Activated CD8-positive, alpha-beta T cell treated with anti-CD3 and anti-CD28 coated beads, Interleukin-2, amount 10 ng/mL, durations not matched to agents 7 days and 5 days (primary cell): ENCODE measurements around the gene KCP. TPM values are rescaled to one million over a fixed set of nuclear protein-coding genes. Genes with fewer than 3 reads are reported as not detected.
A peak's percentile ranks its signal among the peaks of the same experiment; 100 is the strongest.

Experiments used
- ATAC-seq: fragments of 150-1000 bp; cut with Tn5 transposase; one replicate; pipeline ENCODE4 v1.10.0; 2021; ENCODE audit warnings: moderate library complexity
- CTCF ChIA-PET: fragments of 350-600 bp; sonication (Branson Sonifier 250); formaldehyde crosslinking; loops from one replicate; lab custom pipeline; 2021; ENCODE audit warnings: antibody characterized with exemption; lab: Charles Lee
- POLR2A ChIA-PET: fragments of 350-600 bp; sonication (Branson Sonifier 250); formaldehyde crosslinking; loops from one replicate; lab custom pipeline; 2021; ENCODE audit warnings: antibody characterized with exemption; lab: Charles Lee
- DNase-seq: peaks from one replicate; pipeline ENCODE4 v3.0.0-alpha.2; 2020
- H3K27ac Mint-ChIP-seq: one replicate; pipeline ENCODE4 v1.8.0; 2021; ENCODE audit warnings: mild to moderate bottlenecking, mixed read lengths
- H3K27me3 Mint-ChIP-seq: one replicate; pipeline ENCODE4 v1.8.0; 2021; ENCODE audit warnings: low read depth, mixed read lengths
- H3K36me3 Mint-ChIP-seq: one replicate; pipeline ENCODE4 v1.8.0; 2021; ENCODE audit warnings: low read depth, mixed read lengths
- H3K4me1 Mint-ChIP-seq: one replicate; pipeline ENCODE4 v1.8.0; 2021; ENCODE audit warnings: low read depth, mixed read lengths
- H3K4me3 Mint-ChIP-seq: one replicate; pipeline ENCODE4 v1.8.0; 2021; ENCODE audit warnings: mild to moderate bottlenecking, mixed read lengths
- H3K9me3 Mint-ChIP-seq: one replicate; pipeline ENCODE4 v1.8.0; 2022; ENCODE audit warnings: mixed read lengths; ENCODE audit not compliant: insufficient read depth
- total RNA-seq, 2 experiments: library from RNA; stranded (reverse); gene quantifications; one replicate each; pipeline ENCODE4 v1.2.3, GENCODE V29; 2021

The KCP gene
- total RNA-seq, 2 experiments from 2014 or later, result 0.21 TPM; not detected in 1

- Mint-ChIP-seq H3K27ac (peak within 1 kb of the TSS; percentile 92), H3K27me3 (peaks cover 1% of the 10 kb centered on the region), H3K36me3 (peaks cover 23% of the 10 kb centered on the region), H3K4me3 (peak within 1 kb of the TSS; percentile 90), H3K9me3 (no peaks in the 10 kb centered on the region), H3K4me1 (peaks cover 19% of the 10 kb centered on the region)
- POLR2A ChIA-PET, result interaction anchor here (0.6 to 1.4 kb wide), 6 partner anchors 10 to 248 kb away, joined by 3 to 6 read pairs (median 4); partner anchors contain the start of gene TNPO3
- ATAC-seq (peak; percentile 94), DNase-seq (peak; percentile 99)
- CTCF ChIA-PET, result interaction anchor here (1.0 to 6.4 kb wide), 19 partner anchors 9 to 435 kb away, joined by 3 to 118 read pairs (median 5); partner anchors contain the start of genes AHCYL2, METTL2B and TNPO3
These were observed 47.7 kb downstream of the KCP start, which contains the start of gene ATP6V1F for GRCh38 chr7:128862571-128863432. TSS of gene ATP6V1F (plus strand) at chr7:128862856. CDS start at chr7:128862905, 49 bp downstream.

DNA sequence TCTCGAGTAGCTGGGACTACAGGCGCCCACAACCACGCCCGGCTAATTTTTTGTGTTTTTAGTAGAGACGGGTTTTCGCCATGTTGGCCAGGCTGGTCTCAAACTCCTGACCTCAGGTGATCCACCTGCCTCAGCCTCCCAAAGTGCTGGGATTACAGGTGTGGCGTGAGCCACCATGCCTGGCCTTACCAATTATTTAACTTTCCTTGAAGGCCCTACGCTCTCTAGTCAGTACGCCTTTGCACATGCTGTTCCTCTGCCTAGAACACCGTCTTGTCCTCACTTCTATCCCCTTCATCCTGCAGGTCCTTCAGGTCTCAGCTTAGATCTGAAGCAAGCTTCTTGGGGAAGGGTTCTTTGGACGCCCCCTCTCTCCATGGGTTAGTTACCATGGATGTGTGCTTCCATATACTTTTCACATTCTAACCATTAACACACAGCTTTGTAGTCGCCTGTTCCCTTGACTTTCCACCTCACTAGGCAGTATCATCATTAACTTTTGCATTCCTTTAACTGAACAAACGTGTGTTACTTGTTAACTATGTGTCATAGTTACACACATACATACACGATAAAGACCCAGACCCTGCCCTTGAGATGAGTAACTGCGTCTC is 48.4 kb downstream of the KCP start:
- ATAC-seq (no peak), DNase-seq (no peak)
- ChIA-PET CTCF (interaction anchor here (1.1 to 6.4 kb wide), 13 partner anchors 10 to 385 kb away, joined by 3 to 118 read pairs (median 5); partner anchors contain the start of genes AHCYL2 and METTL2B), POLR2A (interaction anchor here (0.6 to 1.4 kb wide), 5 partner anchors 11 to 247 kb away, joined by 3 to 6 read pairs (median 5); partner anchors contain the start of gene TNPO3)
- peaks cover 20% of the 10 kb centered on the region for H3K36me3 Mint-ChIP-seq
- no peaks in the 10 kb centered on the region for H3K9me3 Mint-ChIP-seq
- H3K4me1 Mint-ChIP-seq, result peaks cover 19% of the 10 kb centered on the region
- H3K4me3 Mint-ChIP-seq, result peak overlapping the region; percentile 90
- H3K27me3 Mint-ChIP-seq, result no peaks in the 10 kb centered on the region
- peak overlapping the region; percentile 92 for H3K27ac Mint-ChIP-seq

GRCh38 chr7:128860158-128861073 is 50.1 kb downstream of the KCP start:
- no peak for ATAC-seq
- Mint-ChIP-seq H3K27me3 (no peaks in the 10 kb centered on the region), H3K27ac (peak overlapping the region; percentile 13), H3K4me3 (no peak overlapping the region), H3K36me3 (peaks cover 11% of the 10 kb centered on the region), H3K9me3 (no peaks in the 10 kb centered on the region), H3K4me1 (peaks cover 19% of the 10 kb centered on the region)
- ChIA-PET CTCF (interaction anchor here (1.1 to 6.4 kb wide), 4 partner anchors 18 to 432 kb away, joined by 3 to 118 read pairs (median 6); no protein-coding TSS in a partner anchor), POLR2A (no interaction called here)
- no peak for DNase-seq

DNA sequence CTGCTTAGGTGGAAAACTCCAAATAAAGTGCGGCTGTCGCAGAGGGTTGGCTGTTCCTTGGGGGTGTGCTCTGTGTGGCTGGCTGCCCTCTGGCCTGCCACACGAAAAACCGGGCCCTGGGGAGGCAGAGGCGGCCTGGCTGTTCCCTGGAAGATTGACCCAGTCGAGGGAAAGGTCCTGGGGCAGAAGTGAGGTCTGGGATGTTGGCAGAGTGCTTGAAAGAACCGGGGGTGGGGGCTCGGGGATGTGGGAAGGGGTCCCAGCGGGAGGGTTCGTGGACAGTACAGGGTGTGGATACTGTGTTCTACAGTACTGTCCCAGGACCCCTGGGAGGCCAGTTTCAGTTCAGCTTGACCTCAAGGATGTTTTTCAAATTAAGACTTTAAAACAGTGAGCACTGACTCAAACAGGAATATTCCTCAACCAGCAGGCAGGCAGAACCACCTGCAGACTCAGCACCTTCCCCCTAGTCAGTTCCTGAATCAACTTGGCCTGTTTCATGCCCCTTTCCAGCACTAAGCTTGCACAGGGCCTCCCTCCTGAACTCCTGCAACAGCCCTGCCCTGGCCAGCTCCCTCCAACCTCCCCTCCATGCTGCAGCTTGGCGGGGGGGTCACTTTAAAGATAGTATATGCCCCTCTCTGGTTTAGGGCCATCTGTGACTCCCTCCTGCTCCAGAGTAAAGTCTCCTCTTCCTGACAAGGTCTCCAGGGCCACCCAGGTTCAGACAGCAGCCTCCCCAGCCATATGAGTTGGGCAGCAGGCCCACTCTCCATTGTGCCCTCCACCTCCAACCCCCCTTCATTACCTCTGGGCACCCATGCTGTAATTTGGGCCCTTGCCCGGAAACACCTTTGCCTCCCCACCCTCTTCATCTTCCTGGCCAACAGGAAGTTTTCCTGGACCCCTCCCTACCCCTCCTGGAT is 51.0 kb downstream of the KCP start:
- Mint-ChIP-seq H3K27ac (peak overlapping the region; percentile 13), H3K4me3 (no peak overlapping the region), H3K9me3 (no peaks in the 10 kb centered on the region), H3K36me3 (peaks cover 5% of the 10 kb centered on the region), H3K27me3 (no peaks in the 10 kb centered on the region), H3K4me1 (peaks cover 12% of the 10 kb centered on the region)
- ATAC-seq (no peak), DNase-seq (no peak)
- ChIA-PET CTCF (interaction anchor here (1.1 to 6.4 kb wide), 4 partner anchors 17 to 431 kb away, joined by 3 to 118 read pairs (median 6); no protein-coding TSS in a partner anchor), POLR2A (no interaction called here)

GRCh38 chr7:128858380-128859231 is 51.9 kb downstream of the KCP start:
- no peaks in the 10 kb centered on the region for H3K27me3 Mint-ChIP-seq
- DNase-seq (no peak), ATAC-seq (no peak)
- ChIA-PET CTCF (interaction anchor here (2.2 to 6.4 kb wide), 2 partner anchors 16 to 23 kb away, joined by 10 to 118 read pairs; no protein-coding TSS in a partner anchor), POLR2A (no interaction called here)
- peaks cover 4% of the 10 kb centered on the region for H3K36me3 Mint-ChIP-seq
- H3K4me3 Mint-ChIP-seq, result no peak overlapping the region
- H3K9me3 Mint-ChIP-seq, result no peaks in the 10 kb centered on the region
- H3K27ac Mint-ChIP-seq, result no peak overlapping the region
- peaks cover 8% of the 10 kb centered on the region for H3K4me1 Mint-ChIP-seq

- H3K4me3 Mint-ChIP-seq, result no peak overlapping the region
These were observed 54.3 kb downstream of the KCP start for GRCh38 chr7:128856001-128856718.

DNA sequence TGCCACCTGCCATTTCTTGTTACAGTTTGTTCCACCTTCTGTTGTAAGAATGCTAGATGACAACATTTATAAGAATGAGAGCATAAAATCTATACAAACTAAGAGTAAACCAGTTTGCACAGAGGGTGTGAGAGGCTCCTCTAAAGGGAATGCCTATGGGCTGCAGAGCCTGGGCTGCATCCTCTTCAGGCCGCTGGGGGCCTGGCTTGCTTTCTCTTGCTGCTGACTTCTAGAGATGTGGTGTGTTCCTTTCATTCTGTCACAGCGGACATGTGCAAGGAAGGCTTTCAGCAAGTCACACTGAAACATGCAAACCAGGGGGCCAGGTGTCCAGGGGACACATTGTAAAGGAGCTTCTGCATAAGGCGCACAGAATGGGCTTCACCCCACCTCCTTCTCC is 55.0 kb downstream of the KCP start:
- ChIA-PET CTCF (no interaction called here), POLR2A (no interaction called here)

More at GRCh38 chr7:128856001-128856718, 54.3 kb downstream of the KCP start:
- no peak for DNase-seq
- H3K4me1 Mint-ChIP-seq, result no peaks in the 10 kb centered on the region
- ChIA-PET CTCF (no interaction called here), POLR2A (no interaction called here)
- H3K27ac Mint-ChIP-seq, result no peak overlapping the region
- no peaks in the 10 kb centered on the region for H3K36me3 Mint-ChIP-seq
- no peaks in the 10 kb centered on the region for H3K27me3 Mint-ChIP-seq
- no peaks in the 10 kb centered on the region for H3K9me3 Mint-ChIP-seq
- ATAC-seq, result no peak

GRCh38 chr7:128854396-128854795 is 56.1 kb downstream of the KCP start:
- no peaks in the 10 kb centered on the region for H3K4me1 Mint-ChIP-seq
- H3K9me3 Mint-ChIP-seq, result no peaks in the 10 kb centered on the region
- ATAC-seq (no peak), DNase-seq (no peak)
- no peaks in the 10 kb centered on the region for H3K27me3 Mint-ChIP-seq
- ChIA-PET POLR2A (no interaction called here), CTCF (no interaction called here)
- no peak overlapping the region for H3K4me3 Mint-ChIP-seq
- H3K27ac Mint-ChIP-seq, result no peak overlapping the region
- no peaks in the 10 kb centered on the region for H3K36me3 Mint-ChIP-seq

More for the DNA sequence above, 55.0 kb downstream of the KCP start:
- DNase-seq (no peak), ATAC-seq (no peak)
- Mint-ChIP-seq H3K27ac (no peak overlapping the region), H3K36me3 (no peaks in the 10 kb centered on the region), H3K27me3 (no peaks in the 10 kb centered on the region), H3K9me3 (no peaks in the 10 kb centered on the region), H3K4me1 (no peaks in the 10 kb centered on the region), H3K4me3 (no peak overlapping the region)

- H3K9me3 Mint-ChIP-seq, result no peaks in the 10 kb centered on the region
- H3K27me3 Mint-ChIP-seq, result no peaks in the 10 kb centered on the region
- H3K36me3 Mint-ChIP-seq, result no peaks in the 10 kb centered on the region
- ChIA-PET POLR2A (no interaction called here), CTCF (no interaction called here)
- no peak overlapping the region for H3K4me3 Mint-ChIP-seq
- no peak overlapping the region for H3K27ac Mint-ChIP-seq
- no peaks in the 10 kb centered on the region for H3K4me1 Mint-ChIP-seq
- no peak for DNase-seq
- ATAC-seq, result no peak
These were observed 56.7 kb downstream of the KCP start for GRCh38 chr7:128853799-128854198.
